HG03460 (cell line): ENCODE data around the gene USP35.
A peak's percentile ranks its signal among the peaks of the same experiment; 100 is the strongest.
"Not testable (repeated sequence)": the region's sequence is repeated elsewhere in the genome, so short reads cannot be mapped to it uniquely, and the experiment has no call there.

ENCODE experiments used
- ATAC-seq: cut with Tn5 transposase; IDR thresholded peaks from one replicate; pipeline ENCODE4 v1.9.1; 2021; ENCODE audit not compliant: unreplicated experiment

The USP35 gene

GRCh38 chr11:78216021-78216420 lies 27.3 kb downstream of the USP35 start:
- ATAC-seq: no peak

- ATAC-seq: no peak
These were observed 28.0 kb downstream of the USP35 start for GRCh38 chr11:78216571-78217287.

- ATAC-seq: no peak
These were observed 29.2 kb downstream of the USP35 start for GRCh38 chr11:78217650-78218541.

GRCh38 chr11:78218707-78219492 lies 30.2 kb downstream of the USP35 start:
- ATAC-seq: no peak

GRCh38 chr11:78219493-78220217 lies 30.9 kb downstream of the USP35 start:
- no peak for ATAC-seq

- no peak for ATAC-seq
These were observed 31.8 kb downstream of the USP35 start for GRCh38 chr11:78220218-78221157.

GRCh38 chr11:78221396-78222315 lies 32.9 kb downstream of the USP35 start:
- ATAC-seq: no peak

- not testable (repeated sequence) for ATAC-seq
These were observed 34.0 kb downstream of the USP35 start for GRCh38 chr11:78222726-78223125.

- peak; percentile 83 for ATAC-seq
These were observed 34.7 kb downstream of the USP35 start for GRCh38 chr11:78223320-78223954.

- ATAC-seq: no peak
These were observed 35.8 kb downstream of the USP35 start for GRCh38 chr11:78224506-78224905.

GRCh38 chr11:78224906-78225420 lies 36.2 kb downstream of the USP35 start:
- no peak for ATAC-seq

- ATAC-seq: no peak
These were observed 38.3 kb downstream of the USP35 start for GRCh38 chr11:78226684-78227680.

- no peak for ATAC-seq
These were observed 39.2 kb downstream of the USP35 start for GRCh38 chr11:78227921-78228320.

- peak; percentile 53 for ATAC-seq
These were observed 39.7 kb downstream of the USP35 start for GRCh38 chr11:78228467-78228866.

- no peak for ATAC-seq
These were observed 40.4 kb downstream of the USP35 start for GRCh38 chr11:78229106-78229505.

GRCh38 chr11:78230161-78230877 lies 41.6 kb downstream of the USP35 start:
- no peak for ATAC-seq
